MCF 10A (cell line): ENCODE measurements around the gene SEMA5A. TPM values are rescaled to one million over a fixed set of nuclear protein-coding genes. Genes with fewer than 3 reads are reported as not detected.

Experiments
- BruUV-seq: library from RNA; stranded (reverse); fragments of 400-500 nt; replicated peaks from 2 replicates; lab custom pipeline; 2021; lab: Mats Ljungman, UMichigan
- CTCF ChIA-PET: fragments of 300-600 bp; sonication (Branson Sonifier 250); formaldehyde crosslinking; extraction: SDS; loops from one replicate; lab custom pipeline; 2021; ENCODE audit warnings: antibody characterized with exemption, inconsistent platforms; lab: Yijun Ruan, JAX
- POLR2A ChIA-PET: fragments of 300-600, 350-650 bp; sonication (Branson Sonifier 250); formaldehyde crosslinking; extraction: SDS; loops from one replicate; lab custom pipeline; 2020; ENCODE audit warnings: antibody characterized with exemption, inconsistent platforms; lab: Yijun Ruan, JAX
- DNase-seq: peaks from one replicate; pipeline ENCODE4 v3.0.0-alpha.2; 2018; ENCODE audit not compliant: unreplicated experiment
- H3K27ac Mint-ChIP-seq: one replicate; pipeline ENCODE4 v1.8.0; 2022; ENCODE audit warnings: mild to moderate bottlenecking, low read depth, mixed read lengths; ENCODE audit not compliant: unreplicated experiment
- H3K27me3 Mint-ChIP-seq: one replicate; pipeline ENCODE4 v1.8.0; 2022; ENCODE audit warnings: mixed read lengths; ENCODE audit not compliant: insufficient read depth, unreplicated experiment
- H3K36me3 Mint-ChIP-seq: one replicate; pipeline ENCODE4 v1.8.0; 2022; ENCODE audit warnings: mild to moderate bottlenecking, moderate library complexity, mixed read lengths; ENCODE audit not compliant: insufficient read depth, unreplicated experiment
- H3K4me1 Mint-ChIP-seq: one replicate; pipeline ENCODE4 v1.8.0; 2022; ENCODE audit warnings: mixed read lengths; ENCODE audit not compliant: insufficient read depth, unreplicated experiment
- H3K4me3 Mint-ChIP-seq: one replicate; pipeline ENCODE4 v1.8.0; 2022; ENCODE audit warnings: mild to moderate bottlenecking, moderate library complexity, mixed read lengths; ENCODE audit not compliant: unreplicated experiment
- H3K9me3 Mint-ChIP-seq: one replicate; pipeline ENCODE4 v1.8.0; 2022; ENCODE audit warnings: mixed read lengths; ENCODE audit not compliant: unreplicated experiment
- intact Hi-C: fragments of 100-400 bp; cut with micrococcal nuclease; formaldehyde crosslinking; loops from 2 replicates; pipeline ENCODE4 v1.14.1; 2022
- total RNA-seq: library from RNA; stranded (reverse); gene quantifications from 2 replicates; pipeline ENCODE4 v1.2.3, GENCODE V29; 2022
- TF ChIP-seq, protein P1 (sequence below): fragments of 200-600 bp; IDR thresholded peaks from one replicate; pipeline ENCODE4 v1.8.0; 2022; ENCODE audit warnings: antibody characterized with exemption, mild to moderate bottlenecking; ENCODE audit not compliant: unreplicated experiment

The SEMA5A gene
- total RNA-seq, 1 experiment from 2014 or later: 1.2 TPM

DNA sequence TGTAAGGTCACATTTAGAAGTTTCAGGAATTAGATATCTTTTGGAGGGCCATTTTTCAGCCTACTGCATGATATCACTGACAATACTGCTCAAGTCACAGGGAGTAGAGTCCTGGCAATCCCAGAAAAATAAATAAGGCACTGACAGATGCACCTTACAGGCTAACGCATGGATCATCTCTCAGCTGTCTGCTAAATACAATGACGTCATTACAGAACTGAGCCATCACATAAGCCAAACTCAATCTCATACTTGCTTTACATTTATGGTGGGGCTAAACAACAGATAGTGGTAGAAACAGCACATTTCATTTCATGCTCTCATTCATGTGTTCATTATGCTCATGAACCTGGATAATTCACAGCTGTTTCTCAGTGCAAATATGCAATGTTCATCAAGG, 243.7 kb downstream of the SEMA5A start:
- ChIA-PET POLR2A (no interaction called here), CTCF (interaction anchor here (0.5 to 0.9 kb wide), 3 partner anchors 63 to 1378 kb away, joined by 3 to 4 read pairs (median 3); no protein-coding TSS in a partner anchor)
- intact Hi-C loops: no loop called here
- TF ChIP-seq, protein P1, sequence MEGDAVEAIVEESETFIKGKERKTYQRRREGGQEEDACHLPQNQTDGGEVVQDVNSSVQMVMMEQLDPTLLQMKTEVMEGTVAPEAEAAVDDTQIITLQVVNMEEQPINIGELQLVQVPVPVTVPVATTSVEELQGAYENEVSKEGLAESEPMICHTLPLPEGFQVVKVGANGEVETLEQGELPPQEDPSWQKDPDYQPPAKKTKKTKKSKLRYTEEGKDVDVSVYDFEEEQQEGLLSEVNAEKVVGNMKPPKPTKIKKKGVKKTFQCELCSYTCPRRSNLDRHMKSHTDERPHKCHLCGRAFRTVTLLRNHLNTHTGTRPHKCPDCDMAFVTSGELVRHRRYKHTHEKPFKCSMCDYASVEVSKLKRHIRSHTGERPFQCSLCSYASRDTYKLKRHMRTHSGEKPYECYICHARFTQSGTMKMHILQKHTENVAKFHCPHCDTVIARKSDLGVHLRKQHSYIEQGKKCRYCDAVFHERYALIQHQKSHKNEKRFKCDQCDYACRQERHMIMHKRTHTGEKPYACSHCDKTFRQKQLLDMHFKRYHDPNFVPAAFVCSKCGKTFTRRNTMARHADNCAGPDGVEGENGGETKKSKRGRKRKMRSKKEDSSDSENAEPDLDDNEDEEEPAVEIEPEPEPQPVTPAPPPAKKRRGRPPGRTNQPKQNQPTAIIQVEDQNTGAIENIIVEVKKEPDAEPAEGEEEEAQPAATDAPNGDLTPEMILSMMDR: no peak
- Mint-ChIP-seq H3K36me3 (no peaks in the 10 kb centered on the region), H3K4me3 (no peak overlapping the region), H3K27ac (no peak overlapping the region), H3K27me3 (no peaks in the 10 kb centered on the region), H3K9me3 (no peaks in the 10 kb centered on the region), H3K4me1 (no peaks in the 10 kb centered on the region)
- DNase-seq: peak; percentile 24
- no TSS peak for BruUV-seq

GRCh38 chr5:9301200-9301599, 244.7 kb downstream of the SEMA5A start:
- Mint-ChIP-seq H3K9me3 (no peaks in the 10 kb centered on the region), H3K27me3 (no peaks in the 10 kb centered on the region), H3K36me3 (no peaks in the 10 kb centered on the region), H3K27ac (peak overlapping the region; percentile 22), H3K4me3 (no peak overlapping the region), H3K4me1 (no peaks in the 10 kb centered on the region)
- peak; percentile 34 for DNase-seq
- TF ChIP-seq, protein P1: no peak
- intact Hi-C loops: no loop called here
- CTCF ChIA-PET: interaction anchor here (0.6 to 0.9 kb wide), 2 partner anchors 62 to 178 kb away, joined by 3 read pairs; no protein-coding TSS in a partner anchor
- BruUV-seq: no TSS peak
- POLR2A ChIA-PET: interaction anchor here (0.7 kb wide), 1 partner anchor 341 kb away, joined by 3 read pairs; no protein-coding TSS in a partner anchor

- CTCF ChIA-PET: interaction anchor here (0.6 to 0.9 kb wide), 3 partner anchors 92 to 820 kb away, joined by 3 to 4 read pairs (median 3); no protein-coding TSS in a partner anchor
- H3K27ac Mint-ChIP-seq: no peak overlapping the region
- TF ChIP-seq, protein P1: no peak
- intact Hi-C loops: no loop called here
- H3K9me3 Mint-ChIP-seq: no peaks in the 10 kb centered on the region
- H3K4me1 Mint-ChIP-seq: no peaks in the 10 kb centered on the region
- no peak overlapping the region for H3K4me3 Mint-ChIP-seq
- no TSS peak for BruUV-seq
- DNase-seq: peak; percentile 4
- H3K27me3 Mint-ChIP-seq: no peaks in the 10 kb centered on the region
- POLR2A ChIA-PET: interaction anchor here (1.2 kb wide), 1 partner anchor 14 kb away, joined by 3 read pairs; no protein-coding TSS in a partner anchor
- no peaks in the 10 kb centered on the region for H3K36me3 Mint-ChIP-seq
These were observed 248.7 kb downstream of the SEMA5A start for GRCh38 chr5:9297134-9297533.

DNA sequence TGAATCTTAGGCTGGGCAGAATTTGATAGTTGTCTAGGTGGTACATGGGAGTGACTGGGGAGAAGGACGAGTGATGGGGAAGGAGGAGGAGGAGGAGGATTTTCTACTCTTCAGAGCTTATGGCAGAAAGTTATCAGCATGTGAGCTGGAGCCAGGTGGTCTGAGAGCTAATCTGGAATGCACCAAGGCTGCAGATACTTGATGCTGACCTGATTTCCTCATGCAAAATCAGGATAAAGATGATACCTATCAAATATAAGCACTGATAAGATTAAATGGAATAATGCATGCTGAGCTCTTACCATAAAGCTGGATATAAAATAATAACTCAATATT, 250.4 kb downstream of the SEMA5A start:
- no peaks in the 10 kb centered on the region for H3K9me3 Mint-ChIP-seq
- no peak overlapping the region for H3K27ac Mint-ChIP-seq
- no peaks in the 10 kb centered on the region for H3K4me1 Mint-ChIP-seq
- TF ChIP-seq, protein P1: no peak
- ChIA-PET CTCF (interaction anchor here (0.6 kb wide), 1 partner anchor 34 kb away, joined by 3 read pairs; no protein-coding TSS in a partner anchor), POLR2A (no interaction called here)
- no peak for DNase-seq
- H3K36me3 Mint-ChIP-seq: no peaks in the 10 kb centered on the region
- no TSS peak for BruUV-seq
- no peak overlapping the region for H3K4me3 Mint-ChIP-seq
- intact Hi-C loops: no loop called here
- no peaks in the 10 kb centered on the region for H3K27me3 Mint-ChIP-seq
